HT-29 (cell line): ENCODE data around the gene ADK. TPM values are rescaled to one million over a fixed set of nuclear protein-coding genes. Genes with fewer than 3 reads are reported as not detected.
A peak's percentile ranks its signal among the peaks of the same experiment; 100 is the strongest.
"Not testable (repeated sequence)": the region's sequence is repeated elsewhere in the genome, so short reads cannot be mapped to it uniquely, and the experiment has no call there.

Experiments
- DNase-seq: peaks from one replicate; pipeline ENCODE4 v3.0.0-alpha.2; 2015; ENCODE audit warnings: low spot score
- total RNA-seq: library from RNA; depleted of rRNA; stranded (reverse); fragments of >200 nt; shearing (Covaris generic); gene quantifications from 2 replicates; pipeline ENCODE4 v1.2.3, GENCODE V29; 2014

The ADK gene
- total RNA-seq, 1 experiment from 2014 or later: 17.1 TPM

- no peak for DNase-seq
These were observed 390.4 kb downstream of the ADK start for GRCh38 chr10:74541375-74541774.

- no peak for DNase-seq
These were observed 391.1 kb downstream of the ADK start for GRCh38 chr10:74542077-74542476.

GRCh38 chr10:74543276-74543675, 392.3 kb downstream of the ADK start:
- no peak for DNase-seq

- no peak for DNase-seq
These were observed 393.1 kb downstream of the ADK start for GRCh38 chr10:74544106-74544505.

- peak; percentile 49 for DNase-seq
These were observed 397.7 kb downstream of the ADK start for GRCh38 chr10:74548676-74549075.

- DNase-seq: no peak
These were observed 405.2 kb downstream of the ADK start for GRCh38 chr10:74556072-74556705.

- no peak for DNase-seq
These were observed 406.1 kb downstream of the ADK start for GRCh38 chr10:74557098-74557497.

GRCh38 chr10:74558403-74558802, 407.4 kb downstream of the ADK start:
- DNase-seq: no peak

- DNase-seq: no peak
These were observed 407.9 kb downstream of the ADK start for GRCh38 chr10:74558897-74559296.

GRCh38 chr10:74568896-74569295, 417.9 kb downstream of the ADK start:
- DNase-seq: not testable (repeated sequence)

GRCh38 chr10:74573497-74573896, 422.5 kb downstream of the ADK start:
- DNase-seq: not testable (repeated sequence)

GRCh38 chr10:74575191-74575720, 424.2 kb downstream of the ADK start:
- no peak for DNase-seq

GRCh38 chr10:74575912-74576311, 424.9 kb downstream of the ADK start:
- no peak for DNase-seq

- no peak for DNase-seq
These were observed 425.6 kb downstream of the ADK start for GRCh38 chr10:74576586-74576985.

GRCh38 chr10:74580438-74580837, 429.4 kb downstream of the ADK start:
- DNase-seq: not testable (repeated sequence)

- no peak for DNase-seq
These were observed 431.5 kb downstream of the ADK start for GRCh38 chr10:74582566-74582965.

GRCh38 chr10:74585231-74586087, 434.4 kb downstream of the ADK start:
- no peak for DNase-seq

GRCh38 chr10:74586088-74586585, 435.1 kb downstream of the ADK start:
- peak; percentile 35 for DNase-seq

- no peak for DNase-seq
These were observed 436.3 kb downstream of the ADK start for GRCh38 chr10:74587109-74587854.

- peak; percentile 41 for DNase-seq
These were observed 438.2 kb downstream of the ADK start for GRCh38 chr10:74589226-74589673.

- no peak for DNase-seq
These were observed 438.8 kb downstream of the ADK start for GRCh38 chr10:74589851-74590250.

GRCh38 chr10:74593470-74593869, 442.4 kb downstream of the ADK start:
- no peak for DNase-seq
